ENCODE measurements around the gene GFOD1.

GFOD1 gene

GRCh38 chr6:13487122-13488014, at the start of gene GFOD1:
TSS of gene GFOD1 (minus strand) at chr6:13487600. CDS start at chr6:13486890, 710 bp downstream.
- peak; percentile 87 for DNase-seq (ENCODE audit: low spot score)

GRCh38 chr6:13536796-13537526, 49.6 kb upstream of the GFOD1 start:
- no peak for DNase-seq (ENCODE audit: low spot score)

GRCh38 chr6:13535306-13535705, 47.9 kb upstream of the GFOD1 start:
- no peak for DNase-seq (ENCODE audit: low spot score)

- DNase-seq (ENCODE audit: low spot score), result no peak
Observed at GRCh38 chr6:13534536-13534935, 47.1 kb upstream of the GFOD1 start.

GRCh38 chr6:13531956-13532355, 44.6 kb upstream of the GFOD1 start:
- DNase-seq (ENCODE audit: low spot score), result no peak

- DNase-seq (ENCODE audit: low spot score), result no peak
Observed at GRCh38 chr6:13528777-13529343, 41.5 kb upstream of the GFOD1 start.

GRCh38 chr6:13528232-13528631, 40.8 kb upstream of the GFOD1 start:
- no peak for DNase-seq (ENCODE audit: low spot score)

- no peak for DNase-seq (ENCODE audit: low spot score)
Observed at GRCh38 chr6:13527671-13528056, 40.3 kb upstream of the GFOD1 start.

GRCh38 chr6:13526727-13527670, 39.6 kb upstream of the GFOD1 start:
- DNase-seq (ENCODE audit: low spot score), result no peak

- DNase-seq (ENCODE audit: low spot score), result no peak
Observed at GRCh38 chr6:13526357-13526726, 38.9 kb upstream of the GFOD1 start.

GRCh38 chr6:13524801-13525508, 37.6 kb upstream of the GFOD1 start:
- DNase-seq (ENCODE audit: low spot score), result no peak

GRCh38 chr6:13523826-13524622, 36.6 kb upstream of the GFOD1 start:
- DNase-seq (ENCODE audit: low spot score), result no peak

- no peak for DNase-seq (ENCODE audit: low spot score)
Observed at GRCh38 chr6:13522656-13523055, 35.3 kb upstream of the GFOD1 start.

- DNase-seq (ENCODE audit: low spot score), result no peak
Observed at GRCh38 chr6:13519839-13520238, 32.4 kb upstream of the GFOD1 start.

- DNase-seq (ENCODE audit: low spot score), result no peak
Observed at GRCh38 chr6:13517116-13517515, 29.7 kb upstream of the GFOD1 start.

- DNase-seq (ENCODE audit: low spot score), result no peak
Observed at GRCh38 chr6:13515912-13516311, 28.5 kb upstream of the GFOD1 start.

- DNase-seq (ENCODE audit: low spot score), result no peak
Observed at GRCh38 chr6:13513626-13514502, 26.5 kb upstream of the GFOD1 start.

- no peak for DNase-seq (ENCODE audit: low spot score)
Observed at GRCh38 chr6:13512900-13513299, 25.5 kb upstream of the GFOD1 start.
